Neural progenitor cell (in vitro differentiated cells): Measurements from ENCODE around the gene RNF5. TPM values are rescaled to one million over a fixed set of nuclear protein-coding genes. Genes with fewer than 3 reads are reported as not detected.

Experiments
- DNase-seq: peaks from one replicate; pipeline ENCODE4 v3.0.0-alpha.2; 2016; ENCODE audit warnings: low spot score
- H2AFZ ChIP-seq: fragments of 200-600 bp; sonication (generic); replicated peaks from 2 replicates; pipeline ENCODE4 v1.6.1; 2016; ENCODE audit warnings: antibody characterized with exemption
- H3F3A ChIP-seq: fragments of 200-600 bp; sonication (generic); 2 replicates; pipeline ENCODE4 v1.6.1; 2016; ENCODE audit warnings: antibody characterized with exemption, low read depth
- H3K27ac ChIP-seq: fragments of 200-600 bp; sonication (generic); 2 replicates; pipeline ENCODE4 v1.5.1; 2016; ENCODE audit warnings: mild to moderate bottlenecking
- H3K27me3 ChIP-seq: fragments of 200-600 bp; sonication (generic); 2 replicates; pipeline ENCODE4 v1.6.1; 2016; ENCODE audit warnings: mild to moderate bottlenecking, moderate library complexity
- H3K36me3 ChIP-seq: fragments of 200-600 bp; sonication (generic); 2 replicates; pipeline ENCODE4 v1.5.1; 2016
- H3K4me1 ChIP-seq: fragments of 200-600 bp; sonication (generic); 2 replicates; pipeline ENCODE4 v1.6.1; 2016; ENCODE audit warnings: mixed run types
- H3K4me2 ChIP-seq: fragments of 200-600 bp; sonication (generic); 2 replicates; pipeline ENCODE4 v1.6.1; 2016
- H3K4me3 ChIP-seq: fragments of 200-600 bp; sonication (generic); 2 replicates; pipeline ENCODE4 v1.5.1; 2016
- H3K79me2 ChIP-seq: fragments of 200-600 bp; sonication (generic); 2 replicates; pipeline ENCODE4 v1.6.1; 2016; ENCODE audit warnings: low read depth
- H3K9ac ChIP-seq: fragments of 200-600 bp; sonication (generic); 2 replicates; pipeline ENCODE4 v1.6.1; 2016
- H3K9me3 ChIP-seq: fragments of 200-600 bp; sonication (generic); 2 replicates; pipeline ENCODE4 v1.5.1; 2016; ENCODE audit warnings: low read depth
- H4K20me1 ChIP-seq: fragments of 200-600 bp; sonication (generic); 2 replicates; pipeline ENCODE4 v1.6.1; 2016; ENCODE audit warnings: low read depth
- H3K27ac Mint-ChIP-seq: 3 replicates; pipeline ENCODE4 v1.8.0; 2021; ENCODE audit warnings: mixed read lengths
- H3K27me3 Mint-ChIP-seq: 2 replicates; pipeline ENCODE4 v1.8.0; 2022; ENCODE audit warnings: low read depth, mild to moderate bottlenecking, inconsistent platforms, moderate library complexity, mixed read lengths; ENCODE audit not compliant: insufficient read depth
- H3K36me3 Mint-ChIP-seq: 3 replicates; pipeline ENCODE4 v1.8.0; 2021; ENCODE audit warnings: mixed read lengths
- H3K4me1 Mint-ChIP-seq: 3 replicates; pipeline ENCODE4 v1.8.0; 2021; ENCODE audit warnings: mixed read lengths
- H3K4me3 Mint-ChIP-seq: 3 replicates; pipeline ENCODE4 v1.8.0; 2021; ENCODE audit warnings: mild to moderate bottlenecking, moderate library complexity, mixed read lengths
- H3K9me3 Mint-ChIP-seq: 3 replicates; pipeline ENCODE4 v1.8.0; 2020; ENCODE audit warnings: mixed read lengths
- EZH2 ChIP-seq: fragments of 200-600 bp; sonication (generic); IDR thresholded peaks from 2 replicates; pipeline ENCODE4 v1.6.1; 2017; ENCODE audit warnings: antibody characterized with exemption, mild to moderate bottlenecking, moderate library complexity
- EZH2phosphoT487 ChIP-seq: fragments of 200-600 bp; sonication (generic); IDR thresholded peaks from 2 replicates; pipeline ENCODE4 v1.6.1; 2017; ENCODE audit warnings: antibody characterized with exemption
- total RNA-seq: library from RNA; depleted of rRNA; stranded (reverse); fragments of >200 nt; gene quantifications from 2 replicates; pipeline ENCODE4 v1.2.3, GENCODE V29; 2015; ENCODE audit warnings: low replicate concordance
- TF ChIP-seq, protein P1 (sequence below): fragments of 200-600 bp; sonication (generic); IDR thresholded peaks from 2 replicates; pipeline ENCODE4 v1.5.1; 2017; ENCODE audit warnings: antibody characterized with exemption, mild to moderate bottlenecking

The RNF5 gene
- total RNA-seq, 1 donor from 2014 or later: 129 TPM

DNA sequence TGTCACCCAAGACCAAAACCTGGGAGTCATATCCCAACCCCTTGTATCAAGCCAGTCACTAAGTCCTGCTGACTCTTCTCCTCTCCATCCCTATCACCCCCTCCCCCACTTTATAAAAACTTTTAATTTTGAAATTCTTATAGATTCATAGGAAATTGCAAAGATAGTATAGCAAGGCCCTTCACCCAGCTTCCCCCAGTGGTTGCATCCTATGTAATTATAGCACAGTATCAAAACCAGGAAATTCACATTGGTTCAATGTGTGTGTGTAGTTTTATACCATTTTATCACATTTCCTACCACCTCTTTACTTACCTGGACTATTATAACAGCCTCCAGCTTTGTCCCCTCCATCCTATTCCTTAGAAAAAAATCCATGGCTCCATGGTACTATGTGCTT lies 20.2 kb upstream of the RNF5 start:
- Histone ChIP-seq H3K4me1 (peaks cover 2% of the 10 kb centered on the region), H3K79me2 (peaks cover 9% of the 10 kb centered on the region), H3K9me3 (no peaks in the 10 kb centered on the region), H3F3A (no peaks in the 10 kb centered on the region), H3K4me2 (no peak overlapping the region), H2AFZ (no peak overlapping the region), H3K36me3 (no peaks in the 10 kb centered on the region), H3K9ac (no peak overlapping the region), H3K27me3 (peaks cover 2% of the 10 kb centered on the region), H3K4me3 (no peak overlapping the region), H4K20me1 (peaks cover 5% of the 10 kb centered on the region), H3K27ac (no peak overlapping the region)
- H3K36me3 Mint-ChIP-seq: peaks cover 26% of the 10 kb centered on the region
- peaks cover 18% of the 10 kb centered on the region for H3K4me1 Mint-ChIP-seq
- TF ChIP-seq, protein P1, sequence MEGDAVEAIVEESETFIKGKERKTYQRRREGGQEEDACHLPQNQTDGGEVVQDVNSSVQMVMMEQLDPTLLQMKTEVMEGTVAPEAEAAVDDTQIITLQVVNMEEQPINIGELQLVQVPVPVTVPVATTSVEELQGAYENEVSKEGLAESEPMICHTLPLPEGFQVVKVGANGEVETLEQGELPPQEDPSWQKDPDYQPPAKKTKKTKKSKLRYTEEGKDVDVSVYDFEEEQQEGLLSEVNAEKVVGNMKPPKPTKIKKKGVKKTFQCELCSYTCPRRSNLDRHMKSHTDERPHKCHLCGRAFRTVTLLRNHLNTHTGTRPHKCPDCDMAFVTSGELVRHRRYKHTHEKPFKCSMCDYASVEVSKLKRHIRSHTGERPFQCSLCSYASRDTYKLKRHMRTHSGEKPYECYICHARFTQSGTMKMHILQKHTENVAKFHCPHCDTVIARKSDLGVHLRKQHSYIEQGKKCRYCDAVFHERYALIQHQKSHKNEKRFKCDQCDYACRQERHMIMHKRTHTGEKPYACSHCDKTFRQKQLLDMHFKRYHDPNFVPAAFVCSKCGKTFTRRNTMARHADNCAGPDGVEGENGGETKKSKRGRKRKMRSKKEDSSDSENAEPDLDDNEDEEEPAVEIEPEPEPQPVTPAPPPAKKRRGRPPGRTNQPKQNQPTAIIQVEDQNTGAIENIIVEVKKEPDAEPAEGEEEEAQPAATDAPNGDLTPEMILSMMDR: no peak
- TF ChIP-seq EZH2phosphoT487 (no peak), EZH2 (no peak)
- no peaks in the 10 kb centered on the region for H3K9me3 Mint-ChIP-seq
- H3K27ac Mint-ChIP-seq: no peak overlapping the region
- no peak for DNase-seq
- peaks cover 10% of the 10 kb centered on the region for H3K27me3 Mint-ChIP-seq
- H3K4me3 Mint-ChIP-seq: no peak overlapping the region

- DNase-seq: peak; percentile 43
- no peak overlapping the region for H3K4me3 Mint-ChIP-seq
Observed at GRCh38 chr6:32163559-32164258, 14.5 kb upstream of the RNF5 start.

DNA sequence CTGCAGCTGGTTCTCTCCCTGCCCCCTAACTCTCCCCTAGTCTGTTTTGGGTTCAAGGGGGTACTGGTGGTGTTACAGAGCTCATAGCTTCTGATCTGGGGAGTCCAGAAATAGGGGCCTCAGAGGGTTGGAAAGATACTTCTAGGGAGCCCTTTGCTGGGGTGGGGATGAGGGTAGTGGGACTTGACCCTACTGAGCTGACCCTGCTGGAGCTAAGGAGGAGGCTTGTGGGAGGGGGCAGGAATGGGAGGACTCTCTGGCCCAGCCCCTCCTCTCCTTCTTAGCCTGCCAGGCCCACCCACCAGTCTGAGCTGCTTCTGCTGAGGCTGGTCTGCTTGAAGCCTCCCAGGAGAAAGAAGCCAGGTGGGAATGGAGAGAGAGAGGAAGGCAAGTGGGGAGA lies 13.9 kb upstream of the RNF5 start, which contains the start of gene EGFL8:
TSS of gene EGFL8 (plus strand) at position 301 of the 400 bp plus-strand sequence. CDS start 1,571 bp downstream, outside the sequence.
- TF ChIP-seq EZH2phosphoT487 (no peak), EZH2 (no peak)
- TF ChIP-seq, protein P1: no peak
- no peaks in the 10 kb centered on the region for H3K79me2 ChIP-seq
- no peaks in the 10 kb centered on the region for H3K36me3 ChIP-seq
- H3K4me3 ChIP-seq: peak within 1 kb of the TSS; percentile 8
- no peak within 1 kb of the TSS for H2AFZ ChIP-seq
- no peaks in the 10 kb centered on the region for H3K27me3 ChIP-seq
- Mint-ChIP-seq H3K4me3 (no peak within 1 kb of the TSS), H3K4me1 (peaks cover 9% of the 10 kb centered on the region), H3K27me3 (peaks cover 2% of the 10 kb centered on the region), H3K9me3 (no peaks in the 10 kb centered on the region), H3K36me3 (peaks cover 33% of the 10 kb centered on the region), H3K27ac (peak within 1 kb of the TSS; percentile 89)
- DNase-seq: peak; percentile 45
- no peak within 1 kb of the TSS for H3K9ac ChIP-seq
- H3K9me3 ChIP-seq: no peaks in the 10 kb centered on the region
- peaks cover 6% of the 10 kb centered on the region for H4K20me1 ChIP-seq
- peaks cover 50% of the 10 kb centered on the region for H3F3A ChIP-seq
- H3K27ac ChIP-seq: peak within 1 kb of the TSS; percentile 85
- peak within 1 kb of the TSS; percentile 54 for H3K4me2 ChIP-seq
- H3K4me1 ChIP-seq: peaks cover 30% of the 10 kb centered on the region

More at GRCh38 chr6:32163559-32164258, 14.5 kb upstream of the RNF5 start:
- TF ChIP-seq, protein P1: no peak
- TF ChIP-seq EZH2 (no peak), EZH2phosphoT487 (no peak)
- Histone ChIP-seq H2AFZ (no peak overlapping the region), H3K27me3 (no peaks in the 10 kb centered on the region), H3K36me3 (no peaks in the 10 kb centered on the region), H3K4me3 (peak overlapping the region; percentile 8), H3K4me2 (peak overlapping the region; percentile 54), H3K27ac (peak overlapping the region; percentile 85), H3F3A (peaks cover 46% of the 10 kb centered on the region), H4K20me1 (peaks cover 6% of the 10 kb centered on the region), H3K79me2 (no peaks in the 10 kb centered on the region), H3K9me3 (no peaks in the 10 kb centered on the region), H3K9ac (no peak overlapping the region), H3K4me1 (peaks cover 30% of the 10 kb centered on the region)
- Mint-ChIP-seq H3K9me3 (no peaks in the 10 kb centered on the region), H3K36me3 (peaks cover 31% of the 10 kb centered on the region), H3K27me3 (peaks cover 2% of the 10 kb centered on the region), H3K4me1 (peaks cover 9% of the 10 kb centered on the region), H3K27ac (peak overlapping the region; percentile 89)
